ENCODE results near the gene SHC3. TPM values are rescaled to one million over a fixed set of nuclear protein-coding genes. Genes with fewer than 3 reads are reported as not detected.

SHC3 gene
- total RNA-seq, 1 experiment from 2014 or later = 4.0 TPM

GRCh38 chr9:88974641-88975040, 204.0 kb downstream of the SHC3 start:
- TF ChIP-seq CTCF (IDR thresholded peaks at IDR 0.05; ENCODE audit: unreplicated experiment) = no peak
- no TSS peak for BruUV-seq (replicated peaks)
- DNase-seq = no peak
- intact Hi-C loops (cut with micrococcal nuclease; ENCODE audit: unreplicated experiment) = no loop called here
- no peaks in the 10 kb centered on the region for H3K4me1 Mint-ChIP-seq (ENCODE audit: low read depth, unreplicated experiment)
- no peak overlapping the region for H3K27ac Mint-ChIP-seq (ENCODE audit: unreplicated experiment)
- no peaks in the 10 kb centered on the region for H3K9me3 Mint-ChIP-seq (ENCODE audit: low read depth, unreplicated experiment)
- H3K36me3 Mint-ChIP-seq (ENCODE audit: insufficient read depth, unreplicated experiment) = no peaks in the 10 kb centered on the region
- CTCF ChIA-PET = no interaction called here
- H3K27me3 Mint-ChIP-seq (ENCODE audit: unreplicated experiment) = peaks cover 33% of the 10 kb centered on the region
- H3K4me3 Mint-ChIP-seq (ENCODE audit: low read depth, unreplicated experiment) = no peak overlapping the region

- intact Hi-C loops (cut with micrococcal nuclease; ENCODE audit: unreplicated experiment) = no loop called here
- CTCF ChIA-PET = no interaction called here
- H3K9me3 Mint-ChIP-seq (ENCODE audit: low read depth, unreplicated experiment) = no peaks in the 10 kb centered on the region
- H3K27me3 Mint-ChIP-seq (ENCODE audit: unreplicated experiment) = peaks cover 41% of the 10 kb centered on the region
- no peak for TF ChIP-seq CTCF (IDR thresholded peaks at IDR 0.05; ENCODE audit: unreplicated experiment)
- BruUV-seq (replicated peaks) = no TSS peak
- DNase-seq = no peak
- no peaks in the 10 kb centered on the region for H3K36me3 Mint-ChIP-seq (ENCODE audit: insufficient read depth, unreplicated experiment)
- no peak overlapping the region for H3K4me3 Mint-ChIP-seq (ENCODE audit: low read depth, unreplicated experiment)
- no peaks in the 10 kb centered on the region for H3K4me1 Mint-ChIP-seq (ENCODE audit: low read depth, unreplicated experiment)
- H3K27ac Mint-ChIP-seq (ENCODE audit: unreplicated experiment) = no peak overlapping the region
These were observed 205.2 kb downstream of the SHC3 start for GRCh38 chr9:88973281-88974045.

DNA sequence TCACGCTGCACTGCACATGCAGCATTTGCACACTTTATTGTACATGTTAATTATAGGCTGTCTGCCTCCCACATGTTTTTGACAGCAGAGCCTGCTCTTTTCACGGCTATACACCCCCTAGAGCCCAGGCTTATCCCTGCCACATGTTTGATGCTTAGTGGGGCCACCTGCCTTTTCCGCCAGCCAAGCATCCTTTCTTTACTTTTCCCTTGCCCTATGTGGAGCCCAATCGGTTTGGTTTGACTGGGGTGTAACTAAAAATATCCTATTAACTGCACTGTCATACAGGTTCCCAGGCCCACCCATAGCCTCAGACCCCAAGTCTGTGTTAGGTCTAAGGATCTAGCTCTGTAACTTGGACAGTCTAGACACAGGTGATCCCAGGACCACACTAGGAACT, 206.2 kb downstream of the SHC3 start:
- intact Hi-C loops (cut with micrococcal nuclease; ENCODE audit: unreplicated experiment) = no loop called here
- CTCF ChIA-PET = no interaction called here

DNA sequence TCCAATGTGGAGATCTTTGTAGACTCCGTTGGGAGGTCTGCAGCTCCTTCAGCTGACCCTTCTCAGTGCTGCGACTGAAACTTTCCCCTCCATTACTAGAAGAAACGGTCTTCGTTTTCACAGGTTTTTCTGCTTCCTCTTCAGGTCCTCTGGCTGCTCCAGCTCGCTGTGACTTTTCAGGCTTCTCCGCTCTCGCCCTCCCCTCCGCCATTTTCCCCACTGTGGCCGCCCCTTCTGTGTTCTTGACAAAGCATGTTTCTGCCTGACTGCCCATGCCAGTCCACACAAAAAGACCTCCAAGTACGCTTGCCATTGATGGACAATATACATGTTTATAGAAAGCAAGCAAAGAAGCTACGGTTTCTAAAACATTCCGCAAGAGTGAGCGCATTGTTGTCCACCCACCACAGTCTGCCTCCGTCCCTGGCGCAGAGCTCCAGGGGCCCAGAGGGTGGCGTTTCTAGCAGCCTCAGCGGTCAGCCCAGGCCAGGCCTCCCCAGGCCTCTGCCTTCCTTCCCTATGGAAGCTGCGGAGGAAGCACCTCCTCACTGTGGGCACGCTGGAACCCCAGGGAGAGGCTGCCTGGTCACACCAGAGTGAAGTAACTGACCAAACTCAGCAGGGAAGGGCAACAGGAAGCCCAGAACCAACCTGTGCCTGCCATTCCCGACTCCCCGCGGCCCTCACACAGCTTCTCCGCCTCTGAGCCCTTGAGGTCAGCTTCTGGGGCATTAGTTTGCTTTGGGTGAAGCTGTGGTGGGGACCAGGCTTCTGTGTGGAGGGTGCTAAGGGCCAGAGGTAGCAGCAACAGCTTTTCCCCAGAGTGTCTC, 207.3 kb downstream of the SHC3 start:
- H3K36me3 Mint-ChIP-seq (ENCODE audit: insufficient read depth, unreplicated experiment) = no peaks in the 10 kb centered on the region
- intact Hi-C loops (cut with micrococcal nuclease; ENCODE audit: unreplicated experiment) = no loop called here
- BruUV-seq (replicated peaks) = no TSS peak
- no peak for DNase-seq
- no peak overlapping the region for H3K27ac Mint-ChIP-seq (ENCODE audit: unreplicated experiment)
- no peak overlapping the region for H3K4me3 Mint-ChIP-seq (ENCODE audit: low read depth, unreplicated experiment)
- no peaks in the 10 kb centered on the region for H3K9me3 Mint-ChIP-seq (ENCODE audit: low read depth, unreplicated experiment)
- TF ChIP-seq CTCF (IDR thresholded peaks at IDR 0.05; ENCODE audit: unreplicated experiment) = no peak
- peaks cover 29% of the 10 kb centered on the region for H3K27me3 Mint-ChIP-seq (ENCODE audit: unreplicated experiment)
- no peaks in the 10 kb centered on the region for H3K4me1 Mint-ChIP-seq (ENCODE audit: low read depth, unreplicated experiment)
- CTCF ChIA-PET = no interaction called here

More for the DNA sequence above, 206.2 kb downstream of the SHC3 start:
- no peaks in the 10 kb centered on the region for H3K9me3 Mint-ChIP-seq (ENCODE audit: low read depth, unreplicated experiment)
- H3K36me3 Mint-ChIP-seq (ENCODE audit: insufficient read depth, unreplicated experiment) = no peaks in the 10 kb centered on the region
- no peak for DNase-seq
- peaks cover 36% of the 10 kb centered on the region for H3K27me3 Mint-ChIP-seq (ENCODE audit: unreplicated experiment)
- no peak overlapping the region for H3K27ac Mint-ChIP-seq (ENCODE audit: unreplicated experiment)
- no peak for TF ChIP-seq CTCF (IDR thresholded peaks at IDR 0.05; ENCODE audit: unreplicated experiment)
- no peaks in the 10 kb centered on the region for H3K4me1 Mint-ChIP-seq (ENCODE audit: low read depth, unreplicated experiment)
- BruUV-seq (replicated peaks) = no TSS peak
- H3K4me3 Mint-ChIP-seq (ENCODE audit: low read depth, unreplicated experiment) = no peak overlapping the region

Measured in Calu3 (cell line).